Calu3 (cell line): Measurements from ENCODE around the gene SLFN5. TPM values are rescaled to one million over a fixed set of nuclear protein-coding genes. Genes with fewer than 3 reads are reported as not detected.
"Not testable (repeated sequence)": the region's sequence is repeated elsewhere in the genome, so short reads cannot be mapped to it uniquely, and the experiment has no call there.

Experiments used
- BruUV-seq: library from RNA; stranded (reverse); fragments of 400-500 nt; replicated peaks from 2 replicates; lab custom pipeline; 2021; lab: Mats Ljungman, UMichigan
- CTCF ChIA-PET: fragments of 300-600 bp; sonication (Branson Sonifier 250); formaldehyde crosslinking; loops from one replicate; lab custom pipeline; 2022; ENCODE audit warnings: antibody characterized with exemption; lab: Charles Lee
- DNase-seq: peaks from one replicate; pipeline ENCODE4 v3.0.0; 2022
- H3K27ac Mint-ChIP-seq: one replicate; pipeline ENCODE4 v1.8.0; 2022; ENCODE audit warnings: mixed read lengths; ENCODE audit not compliant: unreplicated experiment
- H3K27me3 Mint-ChIP-seq: one replicate; pipeline ENCODE4 v1.8.0; 2022; ENCODE audit warnings: mixed read lengths; ENCODE audit not compliant: unreplicated experiment
- H3K36me3 Mint-ChIP-seq: one replicate; pipeline ENCODE4 v1.8.0; 2022; ENCODE audit warnings: mild to moderate bottlenecking, moderate library complexity, mixed read lengths; ENCODE audit not compliant: insufficient read depth, unreplicated experiment
- H3K4me1 Mint-ChIP-seq: one replicate; pipeline ENCODE4 v1.8.0; 2022; ENCODE audit warnings: mild to moderate bottlenecking, low read depth, mixed read lengths; ENCODE audit not compliant: unreplicated experiment
- H3K4me3 Mint-ChIP-seq: one replicate; pipeline ENCODE4 v1.8.0; 2022; ENCODE audit warnings: mild to moderate bottlenecking, low read depth, moderate library complexity, mixed read lengths; ENCODE audit not compliant: unreplicated experiment
- H3K9me3 Mint-ChIP-seq: one replicate; pipeline ENCODE4 v1.8.0; 2022; ENCODE audit warnings: low read depth, mixed read lengths; ENCODE audit not compliant: unreplicated experiment
- intact Hi-C: fragments of 100-400 bp; cut with micrococcal nuclease; formaldehyde crosslinking; loops from one replicate; pipeline ENCODE4 v1.10.0; 2022; ENCODE audit not compliant: unreplicated experiment
- total RNA-seq: library from RNA; stranded (reverse); gene quantifications from 2 replicates; pipeline ENCODE4 v1.2.3, GENCODE V29; 2022
- TF ChIP-seq, protein P1 (sequence below): fragments of 200-600 bp; IDR thresholded peaks from one replicate; pipeline ENCODE4 v1.8.0; 2022; ENCODE audit warnings: antibody characterized with exemption; ENCODE audit not compliant: unreplicated experiment

The SLFN5 gene
- total RNA-seq, 1 experiment from 2014 or later: 104 TPM

DNA sequence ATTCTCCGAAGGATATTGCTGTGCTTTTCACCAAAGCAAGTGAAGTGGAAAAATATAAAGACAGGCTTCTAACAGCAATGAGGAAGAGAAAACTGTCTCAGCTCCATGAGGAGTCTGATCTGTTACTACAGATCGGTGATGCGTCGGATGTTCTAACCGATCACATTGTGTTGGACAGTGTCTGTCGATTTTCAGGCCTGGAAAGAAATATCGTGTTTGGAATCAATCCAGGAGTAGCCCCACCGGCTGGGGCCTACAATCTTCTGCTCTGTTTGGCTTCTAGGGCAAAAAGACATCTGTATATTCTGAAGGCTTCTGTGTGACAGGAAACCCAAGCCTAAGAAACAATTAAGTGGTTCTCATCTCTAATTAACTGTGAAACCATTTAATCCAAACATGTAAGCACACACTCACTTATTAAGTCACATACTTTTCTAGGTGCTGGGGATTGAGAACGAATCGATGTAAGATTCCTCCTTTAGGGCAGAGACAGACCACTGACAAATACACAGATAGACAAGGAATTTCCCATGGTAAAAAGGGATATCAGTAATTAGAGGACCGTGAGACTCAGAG lies 22.8 kb downstream of the SLFN5 start:
- Mint-ChIP-seq H3K4me3 (no peak overlapping the region), H3K9me3 (no peaks in the 10 kb centered on the region), H3K36me3 (peaks cover 81% of the 10 kb centered on the region), H3K27ac (no peak overlapping the region), H3K4me1 (no peaks in the 10 kb centered on the region), H3K27me3 (no peaks in the 10 kb centered on the region)
- TF ChIP-seq, protein P1, sequence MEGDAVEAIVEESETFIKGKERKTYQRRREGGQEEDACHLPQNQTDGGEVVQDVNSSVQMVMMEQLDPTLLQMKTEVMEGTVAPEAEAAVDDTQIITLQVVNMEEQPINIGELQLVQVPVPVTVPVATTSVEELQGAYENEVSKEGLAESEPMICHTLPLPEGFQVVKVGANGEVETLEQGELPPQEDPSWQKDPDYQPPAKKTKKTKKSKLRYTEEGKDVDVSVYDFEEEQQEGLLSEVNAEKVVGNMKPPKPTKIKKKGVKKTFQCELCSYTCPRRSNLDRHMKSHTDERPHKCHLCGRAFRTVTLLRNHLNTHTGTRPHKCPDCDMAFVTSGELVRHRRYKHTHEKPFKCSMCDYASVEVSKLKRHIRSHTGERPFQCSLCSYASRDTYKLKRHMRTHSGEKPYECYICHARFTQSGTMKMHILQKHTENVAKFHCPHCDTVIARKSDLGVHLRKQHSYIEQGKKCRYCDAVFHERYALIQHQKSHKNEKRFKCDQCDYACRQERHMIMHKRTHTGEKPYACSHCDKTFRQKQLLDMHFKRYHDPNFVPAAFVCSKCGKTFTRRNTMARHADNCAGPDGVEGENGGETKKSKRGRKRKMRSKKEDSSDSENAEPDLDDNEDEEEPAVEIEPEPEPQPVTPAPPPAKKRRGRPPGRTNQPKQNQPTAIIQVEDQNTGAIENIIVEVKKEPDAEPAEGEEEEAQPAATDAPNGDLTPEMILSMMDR: no peak
- CTCF ChIA-PET: no interaction called here
- no TSS peak for BruUV-seq
- intact Hi-C loops: no loop called here
- DNase-seq: no peak

DNA sequence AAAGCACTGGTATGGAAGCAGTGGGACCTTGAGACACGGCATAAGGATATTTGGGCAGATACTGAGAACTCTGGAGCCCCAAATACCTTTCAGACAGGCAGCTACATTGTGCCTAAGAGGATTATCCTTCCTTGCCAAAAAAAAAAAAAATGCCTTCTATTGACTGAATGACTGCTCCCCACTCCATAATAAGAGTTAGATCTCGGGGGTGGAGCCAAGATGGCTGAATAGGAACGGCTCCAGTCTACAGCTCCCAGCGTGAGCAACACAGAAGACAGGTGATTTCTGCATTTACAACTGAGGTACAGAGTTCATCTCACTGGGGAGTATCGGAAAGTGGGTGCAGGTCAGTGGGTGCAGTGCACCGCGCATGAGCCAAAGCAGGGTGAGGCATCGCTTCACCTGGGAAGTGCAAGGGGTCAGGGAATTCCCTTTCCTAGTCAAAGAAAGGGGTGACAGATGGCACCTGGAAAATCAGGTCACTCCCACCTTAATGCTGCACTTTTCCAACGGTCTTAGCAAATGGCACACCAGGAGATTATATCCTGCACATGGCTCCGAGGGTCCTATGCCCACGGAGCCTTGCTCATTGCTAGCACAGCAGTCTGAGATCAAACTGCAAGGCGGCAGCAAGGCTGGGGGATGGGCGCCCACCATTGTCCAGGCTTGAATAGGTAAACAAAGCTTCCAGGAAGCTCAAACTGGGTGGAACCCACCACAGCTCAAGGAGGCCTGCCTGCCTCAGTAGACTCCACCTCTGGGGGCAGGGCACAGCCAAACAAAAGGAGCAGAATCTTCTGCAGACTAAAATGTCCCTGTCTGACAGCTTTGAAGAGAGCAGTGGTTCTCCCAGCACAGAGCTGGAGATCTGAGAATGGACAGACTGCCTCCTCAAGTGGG lies 31.5 kb downstream of the SLFN5 start:
- H3K27ac Mint-ChIP-seq, BruUV-seq, DNase-seq, CTCF ChIA-PET, intact Hi-C loops, H3K9me3 Mint-ChIP-seq: not testable (repeated sequence)
- H3K27me3 Mint-ChIP-seq: peaks cover 33% of the 10 kb centered on the region
- peaks cover 16% of the 10 kb centered on the region for H3K36me3 Mint-ChIP-seq
- H3K4me1 Mint-ChIP-seq: peaks cover 11% of the 10 kb centered on the region
- H3K4me3 Mint-ChIP-seq: peak overlapping the region; percentile 62

- BruUV-seq, CTCF ChIA-PET, H3K4me3 Mint-ChIP-seq, H3K27ac Mint-ChIP-seq, DNase-seq, H3K36me3 Mint-ChIP-seq, H3K9me3 Mint-ChIP-seq, intact Hi-C loops: not testable (repeated sequence)
- peaks cover 33% of the 10 kb centered on the region for H3K27me3 Mint-ChIP-seq
- peaks cover 11% of the 10 kb centered on the region for H3K4me1 Mint-ChIP-seq
Measured at GRCh38 chr17:35278454-35278853, 35.6 kb downstream of the SLFN5 start.

DNA sequence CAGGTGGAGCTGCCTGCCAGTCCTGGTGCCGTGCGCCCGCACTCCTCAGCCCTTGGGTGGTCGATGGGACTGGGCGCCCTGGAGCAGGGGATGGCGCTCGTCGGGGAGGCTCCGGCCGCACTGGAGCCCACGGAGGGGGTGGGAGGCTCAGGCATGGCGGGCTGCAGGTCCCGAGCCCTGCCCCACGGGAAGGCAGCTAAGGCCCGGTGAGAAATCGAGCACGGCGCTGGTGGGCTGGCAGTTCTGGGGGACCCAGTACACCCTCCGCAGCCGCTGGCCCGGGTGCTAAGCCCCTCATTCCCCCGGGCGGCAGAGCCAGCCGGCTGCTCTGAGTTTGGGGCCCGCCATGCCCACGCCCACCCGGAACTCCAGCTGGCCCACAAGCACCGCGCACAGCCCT lies 36.0 kb downstream of the SLFN5 start:
- H3K4me3 Mint-ChIP-seq, H3K4me1 Mint-ChIP-seq, H3K36me3 Mint-ChIP-seq, intact Hi-C loops, CTCF ChIA-PET, BruUV-seq, H3K27ac Mint-ChIP-seq, H3K9me3 Mint-ChIP-seq, DNase-seq: not testable (repeated sequence)
- H3K27me3 Mint-ChIP-seq: peaks cover 30% of the 10 kb centered on the region

DNA sequence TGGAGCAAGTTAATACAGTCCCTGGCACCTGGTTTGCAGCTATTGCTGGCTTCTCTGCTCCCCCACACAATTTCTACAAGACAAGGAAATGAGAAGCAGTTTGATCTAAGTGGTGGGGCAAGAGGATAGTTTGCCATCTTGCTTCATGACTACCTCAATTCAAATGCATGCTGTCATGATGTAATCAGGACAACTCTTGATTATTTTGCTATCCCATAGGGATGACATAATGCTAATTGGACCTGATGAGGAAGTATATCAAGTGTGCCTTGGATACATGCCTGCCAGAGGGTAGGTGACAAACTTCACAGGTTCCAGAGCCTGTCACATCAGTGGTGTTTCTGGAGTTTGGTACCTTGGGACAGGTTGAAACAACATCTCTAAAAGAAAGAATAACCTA lies 40.9 kb downstream of the SLFN5 start:
- Mint-ChIP-seq H3K9me3 (no peaks in the 10 kb centered on the region), H3K4me3 (no peak overlapping the region), H3K27ac (no peak overlapping the region), H3K4me1 (peaks cover 1% of the 10 kb centered on the region), H3K27me3 (no peaks in the 10 kb centered on the region), H3K36me3 (no peaks in the 10 kb centered on the region)
- TF ChIP-seq, protein P1: no peak
- DNase-seq: no peak
- no TSS peak for BruUV-seq
- intact Hi-C loops: no loop called here
- CTCF ChIA-PET: no interaction called here
